GM19395 (cell line): ENCODE results near the gene RALBP1.
"Not testable (repeated sequence)": the region's sequence is repeated elsewhere in the genome, so short reads cannot be mapped to it uniquely, and the experiment has no call there.

Experiments used
- ATAC-seq: cut with Tn5 transposase; IDR thresholded peaks from one replicate; pipeline ENCODE4 v1.9.1; 2021; ENCODE audit warnings: mild to moderate bottlenecking, moderate library complexity; ENCODE audit not compliant: unreplicated experiment

Gene RALBP1

DNA sequence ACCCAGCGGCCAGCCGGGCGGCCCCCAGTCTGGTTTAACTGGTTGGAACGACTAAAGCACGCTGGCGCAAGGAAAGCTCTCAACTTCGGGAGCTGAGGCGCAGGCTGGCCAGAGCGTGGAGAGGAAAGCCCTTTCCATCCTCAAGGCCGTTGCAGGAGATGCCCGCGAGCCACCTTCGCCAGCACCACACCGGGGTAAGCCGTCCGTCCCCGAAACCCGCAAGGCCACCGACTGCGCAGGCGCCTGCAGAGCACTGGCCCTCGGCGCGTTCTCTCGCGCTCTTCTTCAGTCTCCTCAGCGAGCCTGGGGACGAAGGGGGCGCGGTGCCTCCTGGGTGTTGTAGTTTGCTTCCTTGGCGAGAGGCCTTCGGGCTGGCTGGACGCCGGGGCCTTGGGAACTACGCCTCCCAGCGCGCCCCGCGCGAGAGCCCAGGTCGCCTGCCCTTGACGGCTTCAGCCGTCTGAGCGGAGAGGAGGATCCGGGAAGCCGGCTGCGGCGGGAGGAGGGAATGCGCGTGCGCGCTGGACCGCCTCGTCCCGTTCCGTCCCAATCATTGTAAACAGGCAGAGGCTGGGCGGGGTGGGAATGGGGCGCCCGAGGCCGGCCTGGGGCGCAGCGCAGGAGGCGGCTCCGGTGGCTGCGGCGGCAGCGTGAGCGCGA, at the start of gene RALBP1:
Gene RALBP1 (plus strand): TSS at position 531 of the 660 bp plus-strand sequence. CDS start 37,533 bp downstream, outside the sequence.
- peak; percentile 91 for ATAC-seq

GRCh38 chr18:9426753-9427152, 48.6 kb upstream of the RALBP1 start:
- ATAC-seq: no peak

DNA sequence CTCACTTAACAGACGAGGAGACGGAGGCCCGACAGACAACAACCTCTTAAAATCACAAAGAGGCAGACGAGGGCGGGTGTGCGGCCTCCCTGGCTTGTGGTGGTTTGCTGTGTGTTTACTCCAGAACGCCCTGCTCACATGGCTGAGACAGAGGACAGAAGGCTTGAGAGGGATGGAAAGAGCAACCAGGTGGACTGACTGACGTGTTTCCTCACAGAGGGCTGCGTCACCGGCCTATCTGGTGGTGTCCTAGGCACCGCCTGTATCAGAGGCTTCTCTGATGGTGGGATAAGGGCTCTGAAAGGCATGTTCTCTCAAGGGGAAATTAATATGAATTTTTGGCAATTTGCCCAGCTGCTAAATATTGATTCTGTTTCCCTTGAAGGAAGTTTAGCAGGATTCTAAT, 47.0 kb upstream of the RALBP1 start:
- no peak for ATAC-seq

- no peak for ATAC-seq
Measured at GRCh38 chr18:9428862-9429661, 46.3 kb upstream of the RALBP1 start.

- no peak for ATAC-seq
Measured at GRCh38 chr18:9429662-9429993, 45.7 kb upstream of the RALBP1 start.

DNA sequence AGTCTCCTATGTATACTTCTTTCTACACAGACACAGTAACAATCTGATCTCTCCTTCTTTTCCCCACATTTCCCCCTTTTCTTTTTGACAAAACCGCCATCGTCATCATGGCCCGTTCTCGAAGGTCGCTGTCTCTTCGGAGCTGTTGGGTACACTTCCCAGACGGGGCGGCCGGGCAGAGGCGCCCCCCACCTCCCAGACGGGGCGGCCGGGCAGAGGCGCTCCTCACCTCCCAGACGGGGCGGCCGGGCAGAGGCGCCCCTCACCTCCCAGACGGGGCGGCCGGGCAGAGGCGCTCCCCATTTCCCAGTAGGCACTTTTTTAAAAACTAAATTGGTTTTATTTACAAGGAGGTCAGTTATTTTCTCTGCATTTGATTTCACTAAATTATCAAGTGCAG, 45.0 kb upstream of the RALBP1 start:
- ATAC-seq: not testable (repeated sequence)

- ATAC-seq: no peak
Measured at GRCh38 chr18:9431296-9431695, 44.0 kb upstream of the RALBP1 start.

DNA sequence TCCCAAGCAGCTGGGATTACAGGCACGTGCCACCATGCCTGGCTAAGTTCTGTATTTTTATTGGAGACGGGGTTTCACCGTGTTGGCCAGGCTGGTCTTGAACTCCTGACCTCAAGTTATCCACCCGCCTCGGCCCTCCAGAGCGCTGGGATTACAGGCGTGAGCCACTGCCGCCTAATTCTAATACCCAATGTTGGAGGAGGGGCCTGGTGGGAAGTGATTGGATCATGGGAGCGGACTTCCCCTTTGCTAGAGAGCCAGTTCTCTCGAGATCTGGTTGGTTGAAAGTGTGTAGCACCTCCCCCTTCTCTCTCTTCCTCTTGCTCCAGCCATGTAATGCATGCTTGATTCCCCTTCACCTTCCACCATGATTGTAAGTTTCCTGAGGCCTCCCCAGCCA, 42.2 kb upstream of the RALBP1 start:
- not testable (repeated sequence) for ATAC-seq

GRCh38 chr18:9433671-9434121, 41.6 kb upstream of the RALBP1 start:
- no peak for ATAC-seq

- ATAC-seq: no peak
Measured at GRCh38 chr18:9434122-9434701, 41.1 kb upstream of the RALBP1 start.

GRCh38 chr18:9435041-9435440, 40.3 kb upstream of the RALBP1 start:
- ATAC-seq: no peak

GRCh38 chr18:9436206-9436929, 38.9 kb upstream of the RALBP1 start:
- ATAC-seq: no peak

DNA sequence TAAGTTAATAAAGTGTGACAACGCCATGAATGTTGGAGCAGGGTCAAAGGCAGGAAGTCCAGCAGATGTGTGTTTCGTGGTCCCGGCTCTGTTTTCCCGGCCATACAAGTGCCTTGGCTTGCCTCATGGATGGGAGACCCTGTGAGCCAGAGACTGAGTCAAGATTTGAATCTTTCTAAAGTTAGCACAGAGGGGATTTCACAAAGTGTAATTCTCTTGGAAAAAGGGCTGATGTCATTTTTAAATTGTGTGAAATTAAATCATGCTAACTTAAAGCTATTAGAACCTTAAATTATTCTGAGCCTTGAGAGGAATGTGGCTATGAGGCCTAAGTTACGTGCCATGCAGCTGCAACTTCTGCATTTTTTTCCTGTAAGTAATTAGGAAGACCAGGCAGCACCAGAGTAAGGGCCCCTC, 38.3 kb upstream of the RALBP1 start:
- ATAC-seq: no peak

GRCh38 chr18:9437672-9438071, 37.6 kb upstream of the RALBP1 start:
- ATAC-seq: no peak

GRCh38 chr18:9441061-9441460, 34.3 kb upstream of the RALBP1 start:
- no peak for ATAC-seq

DNA sequence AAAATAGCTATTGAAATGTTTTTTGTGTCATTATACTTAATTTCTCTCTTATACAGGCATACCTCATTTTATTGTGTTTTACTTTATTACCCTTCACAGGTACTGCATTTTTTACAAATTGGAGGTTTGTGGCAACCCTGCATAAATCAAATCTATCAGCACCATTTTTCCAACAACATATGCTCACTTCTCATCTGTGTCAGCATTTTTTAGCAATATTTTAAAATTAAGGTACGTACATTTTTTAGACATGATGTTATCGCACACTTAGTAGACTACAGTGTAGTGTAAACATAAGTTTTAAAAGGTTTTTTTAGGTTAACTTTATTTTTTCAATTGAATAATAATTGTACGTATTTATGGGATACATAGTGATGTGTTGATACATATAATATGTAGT, 30.8 kb upstream of the RALBP1 start:
- no peak for ATAC-seq

DNA sequence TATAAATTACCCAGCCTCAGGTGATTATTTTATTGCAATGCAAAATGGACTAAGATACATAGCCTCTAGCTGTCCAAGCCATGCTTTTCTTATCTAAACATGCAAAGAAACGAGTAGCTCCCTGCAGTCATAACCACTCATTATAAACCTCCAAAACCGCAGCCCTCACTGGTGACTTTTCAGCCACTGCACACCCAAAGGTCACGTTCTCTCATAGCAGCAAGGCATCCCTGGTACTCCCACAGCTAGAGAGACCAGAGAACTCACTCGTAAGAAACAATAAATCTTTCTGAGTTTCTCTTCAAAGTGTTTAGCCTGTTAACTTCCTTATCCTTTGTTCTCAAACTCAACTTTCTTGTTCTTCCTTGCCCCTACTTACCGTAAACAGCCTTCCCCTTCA, 28.5 kb upstream of the RALBP1 start:
- no peak for ATAC-seq

- no peak for ATAC-seq
Measured at GRCh38 chr18:9447334-9447733, 28.0 kb upstream of the RALBP1 start.

GRCh38 chr18:9449600-9450414, 25.5 kb upstream of the RALBP1 start:
- no peak for ATAC-seq

DNA sequence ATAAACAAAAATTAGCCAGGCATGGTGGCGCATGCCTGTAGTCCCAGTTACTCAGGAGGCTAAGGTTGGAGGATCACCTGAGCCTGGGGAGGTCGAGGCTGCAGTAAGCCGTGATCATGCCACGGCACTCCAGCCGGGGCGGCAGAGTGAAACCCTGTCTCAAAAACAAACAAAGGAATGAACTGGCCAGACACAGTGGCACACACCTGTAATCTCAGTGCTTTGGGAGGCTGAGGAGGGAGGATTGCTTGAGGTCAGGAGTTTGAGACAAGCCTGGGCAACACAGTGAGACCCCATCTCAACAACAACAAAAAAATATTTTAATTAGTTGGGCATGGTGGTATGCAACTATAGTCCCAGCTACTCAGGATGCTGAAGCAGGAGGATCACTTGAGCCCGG, 24.4 kb upstream of the RALBP1 start:
- ATAC-seq: not testable (repeated sequence)

DNA sequence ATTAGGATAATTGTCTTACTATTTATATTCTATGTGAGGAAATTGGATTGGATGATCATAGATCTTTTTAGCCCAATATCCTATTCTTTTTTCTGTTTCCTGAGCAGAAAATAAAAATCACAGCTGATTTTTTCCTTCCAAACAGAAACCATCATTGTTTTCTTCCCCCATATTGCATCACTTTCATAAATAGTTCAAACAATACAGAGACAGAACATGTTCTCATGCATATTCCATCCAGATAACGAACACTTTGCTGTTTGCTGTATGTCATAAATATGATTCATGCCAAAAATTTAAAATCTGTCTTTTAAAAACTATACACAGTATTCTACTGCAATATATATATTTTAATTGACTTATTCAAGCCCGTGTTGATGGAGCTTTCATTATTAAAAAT, 22.0 kb upstream of the RALBP1 start:
- no peak for ATAC-seq
